ENCODE data around the gene EIF4G3.
"Not testable (repeated sequence)": the region's sequence is repeated elsewhere in the genome, so short reads cannot be mapped to it uniquely, and the experiment has no call there.

Gene EIF4G3

GRCh38 chr1:21184276-21184675, 7.6 kb upstream of the EIF4G3 start:
- DNase-seq (ENCODE audit: low spot score) = no peak

DNA sequence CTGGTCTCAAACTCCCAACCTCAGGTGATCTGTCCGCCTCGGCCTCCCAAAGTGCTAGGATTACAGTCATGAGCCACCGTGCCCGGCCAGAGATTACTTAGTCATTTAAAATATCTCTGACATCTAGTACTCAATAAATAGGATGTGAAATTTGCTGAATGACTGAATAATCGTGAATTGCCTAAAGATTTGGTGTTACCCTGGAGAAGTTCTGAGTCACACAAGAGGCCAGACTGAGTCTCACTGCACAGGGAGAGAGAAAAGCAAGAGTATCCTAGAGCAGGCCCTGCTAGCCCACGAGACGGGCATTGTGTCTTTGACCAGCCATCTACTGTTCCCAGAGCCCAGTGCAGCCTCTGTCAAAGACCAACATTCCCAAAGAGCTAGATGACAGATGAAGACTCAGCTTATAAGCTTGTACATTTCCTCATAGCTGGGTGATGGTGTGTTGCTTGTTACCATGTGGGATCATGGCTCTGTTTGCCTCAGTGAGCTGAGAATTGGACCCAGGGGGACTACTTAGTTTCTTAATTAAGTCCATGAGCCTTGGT, 5.6 kb upstream of the EIF4G3 start:
- no peak for DNase-seq (ENCODE audit: low spot score)

- DNase-seq (ENCODE audit: low spot score) = not testable (repeated sequence)
These were observed 1.6 kb upstream of the EIF4G3 start for GRCh38 chr1:21178271-21178670.

DNA sequence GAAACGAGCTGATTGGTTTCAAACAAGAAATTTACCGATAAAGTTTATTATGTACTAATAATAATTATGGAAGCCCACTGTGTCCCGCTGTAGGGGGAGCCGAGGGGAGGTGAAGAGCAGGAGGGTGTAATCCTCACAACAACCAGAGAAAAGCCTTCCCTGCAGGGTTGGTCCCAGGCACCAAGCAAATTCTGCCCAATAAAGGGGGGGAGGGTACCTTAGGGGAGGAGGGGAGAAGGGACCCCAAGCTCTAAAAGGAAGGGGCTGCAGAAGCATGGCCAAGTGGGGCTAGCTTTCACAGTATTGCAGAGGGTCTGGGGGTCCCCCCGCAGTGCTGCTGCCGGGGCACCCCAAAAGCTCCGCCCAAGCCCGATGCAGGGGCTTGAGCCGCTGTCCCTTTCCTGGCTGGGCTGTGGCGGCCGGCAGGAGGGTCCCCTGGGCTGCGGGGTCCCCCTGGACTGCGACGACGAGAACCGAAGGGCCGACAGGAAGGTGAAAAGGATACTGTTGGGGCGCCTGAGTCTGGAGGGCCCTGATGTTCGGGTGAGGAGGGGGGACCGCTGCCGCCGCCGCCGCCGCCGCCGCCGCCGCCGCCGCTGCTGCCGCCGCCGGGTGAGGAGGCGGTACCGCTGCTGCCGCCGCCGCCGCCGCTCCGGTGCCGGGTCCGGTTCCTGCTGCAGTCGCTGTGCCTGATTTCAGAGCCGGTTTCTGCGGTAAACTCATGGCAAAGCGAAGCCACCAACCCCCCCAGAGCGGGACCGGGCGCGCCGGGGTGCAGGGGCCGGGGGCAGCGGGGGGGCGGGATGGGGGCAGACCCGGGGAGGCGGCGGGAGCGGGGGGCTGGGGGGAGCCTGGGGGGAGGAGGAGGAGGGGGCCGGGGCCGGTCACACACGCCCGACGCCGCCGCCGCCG, 771 bp downstream of the EIF4G3 start:
- peak; percentile 27 for DNase-seq (ENCODE audit: low spot score)

GRCh38 chr1:21175324-21175669, 1.4 kb downstream of the EIF4G3 start:
- peak; percentile 47 for DNase-seq (ENCODE audit: low spot score)

DNA sequence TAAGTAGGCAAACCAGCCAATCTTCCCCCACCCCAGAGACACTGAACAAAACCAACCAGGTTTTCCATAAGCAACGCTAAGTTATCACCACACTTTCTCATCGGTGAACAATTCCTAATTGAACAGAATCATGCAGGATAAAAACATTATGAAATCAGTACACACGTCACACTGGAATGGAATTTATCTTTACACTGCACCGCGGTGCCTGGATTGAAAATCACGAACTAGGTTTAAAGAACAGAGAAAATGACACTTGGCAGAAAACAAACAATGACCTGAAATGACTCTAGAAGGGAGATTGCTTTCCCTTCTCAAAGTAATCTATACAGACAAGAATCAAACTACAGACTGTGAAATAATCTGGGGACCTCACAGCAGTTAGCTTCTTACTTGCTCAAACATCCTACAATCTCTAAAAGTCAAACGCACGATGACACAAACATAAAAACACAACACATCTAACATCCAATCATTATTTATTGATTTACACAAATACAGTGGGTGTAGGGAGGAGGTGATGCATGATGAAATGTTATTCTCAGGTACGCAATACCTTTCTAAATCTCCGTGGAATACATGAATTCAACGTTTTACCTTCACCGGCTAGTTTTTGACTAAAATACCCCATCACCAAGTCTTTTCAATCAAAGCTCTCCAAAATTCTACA, 1.9 kb downstream of the EIF4G3 start:
- DNase-seq (ENCODE audit: low spot score) = no peak

DNA sequence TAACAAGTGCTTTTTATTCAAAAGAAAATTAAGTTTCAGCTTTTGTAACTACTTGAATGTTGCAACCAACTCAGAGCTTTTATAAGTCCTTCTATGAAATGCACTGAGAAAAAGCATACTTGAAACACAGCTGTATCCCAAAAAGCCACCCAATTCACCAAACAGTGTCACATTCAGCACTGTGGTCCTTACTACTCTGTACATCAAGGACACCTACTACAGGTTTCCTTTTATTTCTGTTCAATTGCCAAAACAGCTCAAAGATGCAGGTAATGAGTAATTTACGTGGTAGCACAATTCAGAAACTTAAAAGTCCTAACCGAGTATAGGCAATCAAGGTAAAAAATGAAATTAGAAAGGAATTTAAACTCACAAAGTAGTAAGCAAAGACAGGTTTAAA, 2.5 kb downstream of the EIF4G3 start:
- no peak for DNase-seq (ENCODE audit: low spot score)

DNA sequence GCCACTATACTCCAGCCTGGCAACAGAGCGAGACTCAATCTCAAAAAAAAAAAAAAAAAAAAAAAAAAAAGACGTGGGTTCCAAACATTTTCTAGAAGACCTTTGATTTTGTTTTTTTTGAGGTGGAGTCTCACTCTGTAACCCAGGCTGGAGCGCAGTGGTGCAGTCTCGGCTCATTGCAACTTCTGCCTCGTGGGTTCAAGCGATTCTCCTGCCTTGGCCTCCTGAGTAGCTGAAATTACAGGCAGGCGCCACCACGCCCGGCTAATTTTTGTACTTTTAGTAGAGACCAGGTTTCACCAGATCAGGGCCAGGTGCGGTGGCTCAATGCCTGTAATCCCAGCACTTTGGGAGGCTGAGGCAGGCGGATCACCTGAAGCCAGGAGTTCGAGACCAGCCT, 3.6 kb downstream of the EIF4G3 start:
- DNase-seq (ENCODE audit: low spot score) = not testable (repeated sequence)

DNA sequence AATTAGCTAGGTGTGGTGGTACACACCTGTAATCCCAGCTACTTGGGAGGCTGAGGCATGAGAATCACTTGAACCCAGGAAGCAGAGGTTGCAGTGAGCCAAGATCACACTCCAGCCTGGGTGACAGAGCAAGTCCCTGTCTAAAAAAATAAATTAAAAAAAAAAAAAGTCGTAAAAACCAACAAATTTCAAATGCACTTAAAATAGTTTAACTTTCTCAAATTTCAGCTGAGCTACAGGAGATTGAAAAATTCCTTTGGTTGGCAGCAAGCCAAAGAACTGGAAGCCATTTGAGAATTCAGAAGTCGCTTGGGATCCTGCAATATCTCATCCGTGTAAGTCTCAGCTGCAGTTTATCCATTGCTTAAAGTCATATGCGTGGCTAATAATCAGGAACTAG, 5.9 kb downstream of the EIF4G3 start:
- DNase-seq (ENCODE audit: low spot score) = not testable (repeated sequence)

DNA sequence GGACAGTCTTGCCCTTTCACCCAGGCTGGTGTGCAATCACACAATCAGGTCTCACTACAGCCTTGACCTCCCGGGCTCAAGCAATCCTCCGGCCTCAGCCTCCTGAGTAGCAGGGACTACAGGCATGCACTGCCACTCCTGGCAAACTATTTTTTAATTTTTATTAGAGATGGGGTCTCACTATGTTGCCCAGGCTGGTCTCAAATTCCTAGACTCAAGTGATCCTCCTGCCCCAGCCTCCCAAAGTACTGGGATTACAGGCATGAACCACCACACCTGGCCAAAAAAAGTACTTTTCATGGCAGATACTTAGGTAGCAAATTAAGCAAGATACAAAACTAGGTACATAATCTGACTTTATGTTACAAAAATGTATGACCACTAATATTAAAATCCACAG, 8.3 kb downstream of the EIF4G3 start:
- no peak for DNase-seq (ENCODE audit: low spot score)

- no peak for DNase-seq (ENCODE audit: low spot score)
These were observed 11.1 kb downstream of the EIF4G3 start for GRCh38 chr1:21165646-21166045.

DNA sequence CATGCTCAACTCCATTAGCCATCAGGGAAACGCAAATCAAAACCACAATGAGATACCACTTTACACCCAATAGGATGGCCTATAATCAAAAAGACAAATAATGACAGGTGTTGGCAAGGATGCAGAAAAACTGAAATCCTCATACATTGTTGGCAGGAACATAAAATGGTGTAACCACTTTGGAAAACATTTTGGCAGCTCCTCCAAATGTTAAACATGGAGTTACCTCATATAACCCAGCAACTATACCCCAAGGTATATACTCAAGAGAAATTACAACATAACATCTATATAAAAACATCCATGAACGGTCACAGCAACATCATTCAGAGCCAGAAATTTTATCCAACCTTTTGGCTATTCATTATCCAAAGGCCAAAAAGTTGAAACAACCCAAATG, 11.6 kb downstream of the EIF4G3 start:
- DNase-seq (ENCODE audit: low spot score) = no peak

- no peak for DNase-seq (ENCODE audit: low spot score)
These were observed 12.4 kb downstream of the EIF4G3 start for GRCh38 chr1:21164266-21164665.

DNA sequence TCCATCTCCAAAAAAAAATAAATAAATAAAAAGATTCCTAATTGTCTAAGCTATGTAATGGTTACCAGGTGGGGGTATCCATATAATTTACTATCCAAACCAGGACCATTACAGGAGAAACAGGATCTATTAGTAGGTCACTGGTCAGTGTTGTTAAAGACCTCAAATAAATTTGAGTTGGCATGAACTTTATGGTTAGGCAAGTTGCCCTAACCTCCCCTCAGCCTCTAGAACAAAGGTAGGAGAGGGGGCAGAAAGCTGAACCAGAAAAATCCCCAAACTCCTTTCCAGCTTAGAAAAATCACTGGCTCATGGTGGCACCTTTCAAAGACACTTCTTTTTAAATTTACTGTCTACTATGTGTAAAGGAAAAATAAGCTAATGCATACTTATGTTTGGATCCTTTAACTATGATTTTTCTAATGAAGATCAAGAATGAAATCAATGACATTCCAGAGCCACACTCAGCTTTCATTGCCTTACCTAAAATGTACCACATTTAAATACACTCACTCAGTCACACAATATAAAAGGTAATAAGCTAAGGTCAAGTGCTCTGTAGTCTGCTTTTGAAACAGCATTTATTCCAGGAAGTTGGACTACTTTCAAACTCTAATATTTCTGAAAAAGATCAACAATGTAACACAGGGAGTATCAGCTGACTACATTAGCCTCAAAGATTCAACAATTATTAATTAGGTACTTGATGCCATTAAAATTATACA, 13.8 kb downstream of the EIF4G3 start:
- no peak for DNase-seq (ENCODE audit: low spot score)

- no peak for DNase-seq (ENCODE audit: low spot score)
These were observed 14.9 kb downstream of the EIF4G3 start for GRCh38 chr1:21161842-21162241.

GRCh38 chr1:21160263-21160796, 16.4 kb downstream of the EIF4G3 start:
- no peak for DNase-seq (ENCODE audit: low spot score)

DNA sequence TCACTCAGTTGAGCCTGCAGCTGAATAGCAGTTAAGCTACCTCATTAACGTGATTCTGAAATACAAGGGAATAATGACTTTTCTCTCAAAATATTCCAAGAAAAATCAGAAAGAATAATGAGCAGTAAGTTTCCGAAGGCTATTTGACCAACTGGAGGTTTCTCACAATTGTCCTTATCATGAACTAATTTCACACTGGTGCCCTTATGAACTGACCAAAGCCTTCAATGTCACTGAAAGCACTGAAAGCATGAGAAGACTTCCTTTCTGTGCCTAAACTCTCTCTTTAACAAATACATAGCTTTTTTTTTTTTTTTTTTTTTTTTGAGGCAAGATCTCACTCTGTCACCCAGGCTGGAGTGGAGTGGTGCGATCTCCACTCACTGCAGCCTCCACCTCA, 18.8 kb downstream of the EIF4G3 start:
- DNase-seq (ENCODE audit: low spot score) = no peak

GRCh38 chr1:21157054-21157453, 19.6 kb downstream of the EIF4G3 start:
- no peak for DNase-seq (ENCODE audit: low spot score)

- no peak for DNase-seq (ENCODE audit: low spot score)
These were observed 20.7 kb downstream of the EIF4G3 start for GRCh38 chr1:21156019-21156418.

- no peak for DNase-seq (ENCODE audit: low spot score)
These were observed 22.0 kb downstream of the EIF4G3 start for GRCh38 chr1:21154717-21155116.

DNA sequence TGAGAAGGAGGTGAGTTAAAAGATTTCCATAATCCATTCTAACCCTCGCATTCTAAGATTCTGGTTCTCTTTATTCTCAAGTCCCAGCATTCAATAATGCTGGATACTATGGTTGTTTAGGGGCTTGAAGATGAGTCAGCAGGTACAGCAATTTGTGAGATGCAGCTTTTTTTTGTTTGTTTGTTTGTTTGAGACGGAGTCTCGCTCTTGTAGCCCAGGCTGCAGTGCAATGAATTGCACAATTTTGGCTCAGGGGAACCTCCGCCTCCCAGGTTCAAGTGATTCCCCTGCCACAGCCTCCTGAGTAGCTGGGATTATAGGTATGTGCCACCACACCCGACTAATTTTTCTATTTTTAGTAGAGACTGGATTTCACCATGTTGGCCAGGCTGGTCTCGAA, 23.3 kb downstream of the EIF4G3 start:
- no peak for DNase-seq (ENCODE audit: low spot score)

DNA sequence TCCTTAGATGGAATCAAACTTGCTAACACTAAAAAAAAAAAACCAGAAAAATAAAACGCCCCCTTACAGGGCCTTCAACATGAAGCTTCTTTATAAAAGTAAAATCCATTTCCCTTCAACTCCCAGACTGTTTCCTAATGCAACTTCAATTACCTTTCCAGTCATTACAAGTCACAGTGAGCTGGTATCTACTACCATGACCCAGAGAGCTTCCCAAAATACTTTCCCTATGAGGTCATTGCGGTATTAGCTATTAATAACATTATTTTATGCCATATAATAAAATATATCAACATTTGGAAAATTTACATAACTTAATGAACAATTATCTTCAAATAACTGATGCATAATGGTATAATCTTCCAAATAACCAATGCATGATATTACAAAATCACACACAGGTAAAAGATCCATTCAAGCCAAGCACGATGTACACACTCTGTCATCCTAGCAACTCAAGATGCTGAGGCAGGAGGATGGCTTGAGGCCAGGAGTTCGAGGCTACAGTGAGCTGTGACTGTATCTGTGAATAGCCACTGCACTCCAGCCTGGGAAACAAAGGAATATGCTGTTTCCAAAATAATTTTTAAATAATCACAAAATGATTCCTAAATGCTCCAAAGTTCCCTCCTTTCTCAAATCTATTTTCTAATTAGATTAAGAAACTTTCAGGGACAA, 24.1 kb downstream of the EIF4G3 start:
- no peak for DNase-seq (ENCODE audit: low spot score)
